GM12872 (cell line): Measurements from ENCODE around the gene BRD8.

Experiments used
- TF ChIP-seq, protein P1 (sequence below): IDR thresholded peaks from 3 replicates; pipeline ENCODE4 v1.5.1; 2011; ENCODE audit warnings: low read depth, mild to moderate bottlenecking, low read length, moderate library complexity; ENCODE audit not compliant: insufficient read depth

BRD8 gene

DNA sequence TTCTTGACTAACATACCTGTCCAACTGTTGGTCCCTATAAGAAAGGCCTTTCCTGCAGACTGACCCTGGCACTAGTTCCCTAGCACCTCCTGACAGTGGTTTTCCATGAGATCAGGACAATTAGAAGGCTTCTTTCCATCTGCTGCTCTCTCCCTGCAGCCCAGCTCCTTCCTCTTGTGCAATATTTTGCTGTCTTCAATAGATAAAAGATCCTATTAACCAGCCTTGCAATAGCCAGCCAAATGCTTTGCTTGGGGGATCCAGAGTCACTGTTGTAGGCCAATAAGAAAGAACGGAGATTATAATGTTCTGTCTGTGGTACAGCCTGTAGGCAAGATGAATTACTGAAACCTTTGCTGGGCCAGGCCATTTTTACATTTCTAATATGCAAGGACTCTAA, 20.8 kb downstream of the BRD8 start:
- TF ChIP-seq, protein P1, sequence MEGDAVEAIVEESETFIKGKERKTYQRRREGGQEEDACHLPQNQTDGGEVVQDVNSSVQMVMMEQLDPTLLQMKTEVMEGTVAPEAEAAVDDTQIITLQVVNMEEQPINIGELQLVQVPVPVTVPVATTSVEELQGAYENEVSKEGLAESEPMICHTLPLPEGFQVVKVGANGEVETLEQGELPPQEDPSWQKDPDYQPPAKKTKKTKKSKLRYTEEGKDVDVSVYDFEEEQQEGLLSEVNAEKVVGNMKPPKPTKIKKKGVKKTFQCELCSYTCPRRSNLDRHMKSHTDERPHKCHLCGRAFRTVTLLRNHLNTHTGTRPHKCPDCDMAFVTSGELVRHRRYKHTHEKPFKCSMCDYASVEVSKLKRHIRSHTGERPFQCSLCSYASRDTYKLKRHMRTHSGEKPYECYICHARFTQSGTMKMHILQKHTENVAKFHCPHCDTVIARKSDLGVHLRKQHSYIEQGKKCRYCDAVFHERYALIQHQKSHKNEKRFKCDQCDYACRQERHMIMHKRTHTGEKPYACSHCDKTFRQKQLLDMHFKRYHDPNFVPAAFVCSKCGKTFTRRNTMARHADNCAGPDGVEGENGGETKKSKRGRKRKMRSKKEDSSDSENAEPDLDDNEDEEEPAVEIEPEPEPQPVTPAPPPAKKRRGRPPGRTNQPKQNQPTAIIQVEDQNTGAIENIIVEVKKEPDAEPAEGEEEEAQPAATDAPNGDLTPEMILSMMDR: no peak

DNA sequence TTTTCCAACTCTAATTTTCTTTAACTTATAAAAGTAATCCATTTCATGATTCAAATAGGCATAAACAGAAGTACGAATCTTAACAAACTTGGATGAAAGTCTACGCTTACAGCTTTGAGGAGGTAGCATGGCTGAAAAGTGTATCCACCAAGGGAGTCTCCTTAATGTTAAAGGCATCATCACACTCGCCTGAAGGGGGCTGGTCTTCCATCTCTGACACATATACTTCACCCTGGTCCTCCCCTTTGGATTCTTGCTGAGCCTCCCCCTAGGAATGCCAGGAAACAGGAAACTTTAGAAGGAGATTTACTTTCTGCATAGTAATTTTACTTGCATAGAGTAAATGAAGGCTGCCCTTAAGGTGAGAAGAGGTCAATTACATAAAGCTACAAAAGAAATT, 28.9 kb downstream of the BRD8 start:
- TF ChIP-seq, protein P1: no peak

DNA sequence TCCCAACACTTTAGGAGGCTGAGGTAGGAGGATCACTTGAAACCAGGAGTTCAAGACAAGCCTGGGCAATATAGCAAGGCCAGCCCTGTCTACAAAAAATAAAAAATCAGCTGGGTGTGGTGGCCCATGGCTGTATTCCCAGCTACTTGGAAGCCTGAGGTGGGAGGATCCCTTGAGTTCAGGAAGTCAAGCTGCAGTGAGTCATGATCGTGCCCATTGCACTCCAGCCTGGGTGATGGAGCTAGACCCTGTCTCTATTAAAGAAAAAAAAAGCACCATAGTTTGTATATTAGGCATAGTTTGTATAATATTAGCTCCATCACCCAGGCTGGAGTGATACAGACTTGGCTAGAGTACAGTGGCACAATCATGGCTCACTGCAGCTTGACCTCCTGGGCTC, 29.6 kb downstream of the BRD8 start:
- TF ChIP-seq, protein P1: no peak

DNA sequence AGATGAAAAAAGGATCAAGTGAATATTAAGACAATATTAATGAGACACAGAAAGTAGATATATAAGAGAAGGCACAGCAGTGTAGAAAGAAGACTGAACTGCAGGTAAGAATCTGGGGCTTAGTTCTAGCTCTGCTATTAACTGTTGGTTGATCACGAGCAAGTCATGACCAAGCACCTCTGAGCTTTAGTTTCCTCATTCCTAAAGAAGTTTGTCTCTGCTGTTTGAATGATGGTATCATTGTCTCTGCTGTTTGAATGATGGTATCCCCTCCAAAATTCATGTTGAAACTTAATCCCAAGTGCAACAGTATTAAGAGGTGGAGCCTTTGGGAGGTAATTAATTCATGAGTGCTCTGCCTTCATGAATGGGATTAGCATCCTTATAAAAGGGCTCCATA, 36.7 kb downstream of the BRD8 start:
- TF ChIP-seq, protein P1: no peak

DNA sequence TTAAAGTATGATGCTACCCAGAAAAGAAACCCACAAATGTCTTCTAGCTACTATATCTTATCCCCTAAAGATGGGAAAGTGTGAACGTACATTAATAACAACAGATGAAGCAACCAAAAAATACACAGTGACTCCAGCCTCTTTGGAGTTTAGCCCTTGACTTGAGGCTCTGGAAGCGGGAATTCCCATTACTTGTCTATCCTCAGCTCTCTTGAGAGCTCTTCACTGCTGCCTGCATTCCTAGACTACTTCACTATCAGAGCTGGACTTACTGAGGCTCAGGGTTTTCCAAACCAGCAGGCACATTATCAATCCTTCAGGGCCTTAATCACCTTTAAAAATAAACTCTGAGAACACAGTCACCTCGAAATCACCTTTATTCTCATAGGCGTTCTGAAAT, 38.2 kb downstream of the BRD8 start:
- TF ChIP-seq, protein P1: no peak

DNA sequence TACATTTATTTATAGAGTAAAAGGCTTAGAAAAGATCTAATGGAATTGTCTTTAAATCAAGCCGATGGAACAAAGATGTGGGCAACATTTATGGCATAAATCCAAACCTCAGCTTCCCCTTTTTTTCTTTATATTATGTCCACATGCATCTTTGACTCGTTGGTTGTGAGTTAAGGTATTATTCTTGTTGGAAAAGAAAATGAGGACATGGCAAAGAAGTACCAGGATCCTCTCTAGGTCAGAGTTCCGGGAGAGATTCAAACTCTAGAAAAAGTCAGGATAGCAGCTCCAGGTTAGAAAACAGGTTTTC, 38.7 kb downstream of the BRD8 start:
- TF ChIP-seq, protein P1: no peak

DNA sequence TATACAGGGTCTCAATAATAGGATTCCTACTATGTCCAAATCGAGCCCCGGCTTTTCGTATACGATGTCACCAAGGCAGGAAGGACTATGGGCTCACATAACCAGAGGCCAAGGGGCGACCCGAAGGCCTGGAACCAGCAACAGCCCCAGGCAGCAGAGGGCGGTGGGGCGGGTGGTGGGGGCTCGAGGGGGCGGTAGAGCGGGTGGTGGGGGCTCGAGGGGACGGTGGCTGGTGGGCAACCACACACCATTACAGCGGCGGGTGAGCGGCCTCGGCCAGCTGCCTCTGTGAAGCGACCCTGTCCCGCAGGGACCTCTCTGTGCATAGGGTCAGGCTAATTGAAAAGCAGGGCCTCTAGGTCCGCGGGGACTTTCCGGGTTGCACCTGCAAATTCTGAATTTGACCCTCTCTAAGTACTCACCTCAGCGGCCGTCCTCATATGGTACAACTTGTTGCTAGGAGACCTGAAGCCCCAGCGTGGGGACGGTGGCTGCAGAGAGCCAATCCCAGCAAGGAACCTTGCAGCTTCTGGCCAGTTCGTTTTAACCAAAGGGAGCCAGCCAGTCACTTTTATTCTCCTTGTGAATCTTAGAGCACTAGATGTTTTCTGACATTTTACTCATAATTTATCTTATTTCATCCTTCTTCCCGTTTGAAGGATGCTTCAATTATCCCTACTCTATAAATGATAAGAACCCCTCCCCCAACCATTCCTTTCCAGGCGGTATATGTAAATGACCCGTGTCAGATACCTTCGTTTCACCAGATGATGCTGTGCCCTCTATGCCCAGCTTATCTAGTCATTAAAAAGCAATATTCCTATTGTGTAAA, 39.3 kb downstream of the BRD8 start, which contains the start of gene NME5:
Gene NME5, minus strand, starts transcription at position 480 of the 832 bp plus-strand sequence. CDS start 648 bp downstream, outside the sequence.
- TF ChIP-seq, protein P1: no peak

DNA sequence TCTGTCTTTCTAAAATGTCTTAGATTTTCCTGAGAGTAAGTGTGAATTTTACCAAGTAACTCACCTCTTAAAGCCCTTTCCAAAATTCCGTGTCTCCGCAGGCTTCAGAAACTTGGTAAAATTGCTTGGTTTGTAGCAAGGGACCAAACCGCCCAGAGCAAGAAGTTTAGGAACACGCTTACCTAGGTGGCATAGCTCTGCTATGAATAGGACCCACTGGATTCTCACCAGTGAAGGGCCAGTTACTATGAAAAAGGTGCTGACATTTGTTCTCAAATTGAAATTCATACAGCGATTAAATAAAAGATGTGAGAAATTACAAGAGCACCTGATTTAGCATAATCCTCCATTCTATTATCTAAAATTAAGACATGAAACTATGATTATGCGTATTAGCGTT, 45.9 kb downstream of the BRD8 start:
- TF ChIP-seq, protein P1: no peak
